ENCODE results near the gene PPP5C.
"Not testable (repeated sequence)": the region's sequence is repeated elsewhere in the genome, so short reads cannot be mapped to it uniquely, and the experiment has no call there.

Gene PPP5C

GRCh38 chr19:46346821-46347571, at the start of gene PPP5C:
TSS of gene PPP5C (plus strand) at chr19:46347087. CDS start at chr19:46347097, 10 bp downstream.
- DNase-seq (ENCODE audit: low spot score) = peak; percentile 99

- no peak for DNase-seq (ENCODE audit: low spot score)
These were observed 49.0 kb upstream of the PPP5C start for GRCh38 chr19:46297700-46298478.

GRCh38 chr19:46298479-46299003, 48.3 kb upstream of the PPP5C start:
- peak; percentile 51 for DNase-seq (ENCODE audit: low spot score)

GRCh38 chr19:46299004-46299509, 47.8 kb upstream of the PPP5C start:
- DNase-seq (ENCODE audit: low spot score) = peak; percentile 92

- no peak for DNase-seq (ENCODE audit: low spot score)
These were observed 47.2 kb upstream of the PPP5C start for GRCh38 chr19:46299695-46300094.

- DNase-seq (ENCODE audit: low spot score) = no peak
These were observed 43.6 kb upstream of the PPP5C start for GRCh38 chr19:46303322-46303690.

- no peak for DNase-seq (ENCODE audit: low spot score)
These were observed 43.0 kb upstream of the PPP5C start for GRCh38 chr19:46303691-46304397.

- no peak for DNase-seq (ENCODE audit: low spot score)
These were observed 40.4 kb upstream of the PPP5C start for GRCh38 chr19:46306501-46306900.

- DNase-seq (ENCODE audit: low spot score) = no peak
These were observed 38.4 kb upstream of the PPP5C start for GRCh38 chr19:46308510-46308909.

- no peak for DNase-seq (ENCODE audit: low spot score)
These were observed 37.8 kb upstream of the PPP5C start for GRCh38 chr19:46309056-46309455.

- DNase-seq (ENCODE audit: low spot score) = no peak
These were observed 35.4 kb upstream of the PPP5C start for GRCh38 chr19:46311444-46311843.

- DNase-seq (ENCODE audit: low spot score) = not testable (repeated sequence)
These were observed 33.1 kb upstream of the PPP5C start for GRCh38 chr19:46313540-46314469.

GRCh38 chr19:46317339-46317738, 29.5 kb upstream of the PPP5C start:
- no peak for DNase-seq (ENCODE audit: low spot score)

- DNase-seq (ENCODE audit: low spot score) = no peak
These were observed 27.3 kb upstream of the PPP5C start for GRCh38 chr19:46319613-46320012.

- DNase-seq (ENCODE audit: low spot score) = no peak
These were observed 26.3 kb upstream of the PPP5C start for GRCh38 chr19:46320559-46320958.

GRCh38 chr19:46321653-46322052, 25.2 kb upstream of the PPP5C start:
- no peak for DNase-seq (ENCODE audit: low spot score)

GRCh38 chr19:46323227-46323626, 23.7 kb upstream of the PPP5C start:
- DNase-seq (ENCODE audit: low spot score) = not testable (repeated sequence)

- no peak for DNase-seq (ENCODE audit: low spot score)
These were observed 22.6 kb upstream of the PPP5C start for GRCh38 chr19:46324277-46324676.

- no peak for DNase-seq (ENCODE audit: low spot score)
These were observed 20.3 kb upstream of the PPP5C start for GRCh38 chr19:46326608-46327007.

GRCh38 chr19:46328079-46328478, 18.8 kb upstream of the PPP5C start:
- no peak for DNase-seq (ENCODE audit: low spot score)

- no peak for DNase-seq (ENCODE audit: low spot score)
These were observed 16.5 kb upstream of the PPP5C start for GRCh38 chr19:46330319-46330918.

All from D341Med (cell line).